Bronchial smooth muscle cell (primary cell): ENCODE measurements around the gene PCDHB7. TPM values are rescaled to one million over a fixed set of nuclear protein-coding genes. Genes with fewer than 3 reads are reported as not detected.

ENCODE experiments used
- total RNA-seq: library from RNA; depleted of rRNA; stranded (reverse); fragments of >200 nt; gene quantifications from 2 replicates; pipeline ENCODE4 v1.2.1, GENCODE V29; 2014

Gene PCDHB7
- total RNA-seq = 0.32 and 0.60 TPM in 2 replicates

GRCh38 chr5:141172381-141173204 is at the start of gene PCDHB7:
TSS of gene PCDHB7 (plus strand) at chr5:141172644. CDS start at chr5:141172836, 192 bp downstream.

GRCh38 chr5:141135030-141135717 is 37.3 kb upstream of the PCDHB7 start, which contains the start of gene PCDHB5:
TSS of gene PCDHB5 (plus strand) at chr5:141135206. CDS start at chr5:141135435, 229 bp downstream.

GRCh38 chr5:141149812-141150211 is 22.6 kb upstream of the PCDHB7 start, which contains the start of gene PCDHB6:
TSS of gene PCDHB6 (plus strand) at chr5:141150057. CDS start at chr5:141150258, 201 bp downstream.

GRCh38 chr5:141177577-141178191 is 5.2 kb downstream of the PCDHB7 start, which contains the start of gene PCDHB8:
TSS of gene PCDHB8 (plus strand) at chr5:141177790. CDS start at chr5:141178035, 245 bp downstream.

GRCh38 chr5:141182248-141182647 is 9.8 kb downstream of the PCDHB7 start, which contains the start of gene PCDHB16:
TSS of gene PCDHB16 (plus strand) at chr5:141182387. CDS start at chr5:141182560, 173 bp downstream.

GRCh38 chr5:141186897-141187512 is 14.6 kb downstream of the PCDHB7 start, which contains the start of gene PCDHB9:
TSS of gene PCDHB9 (plus strand) at chr5:141187161. CDS start at chr5:141187319, 158 bp downstream.

GRCh38 chr5:141192110-141192725 is 19.8 kb downstream of the PCDHB7 start, which contains the start of gene PCDHB10:
TSS of gene PCDHB10 (plus strand) at chr5:141192353. CDS start at chr5:141192553, 200 bp downstream.

GRCh38 chr5:141199359-141200235 is 27.2 kb downstream of the PCDHB7 start, which contains the start of gene PCDHB11:
TSS of gene PCDHB11 (plus strand) at chr5:141199627. CDS start at chr5:141199775, 148 bp downstream.

GRCh38 chr5:141208478-141208877 is 36.0 kb downstream of the PCDHB7 start, which contains the start of gene PCDHB12:
TSS of gene PCDHB12 (plus strand) at chr5:141208719. CDS start at chr5:141208908, 189 bp downstream.

GRCh38 chr5:141213656-141214339 is 41.4 kb downstream of the PCDHB7 start, which contains the start of gene PCDHB13:
TSS of gene PCDHB13 (plus strand) at chr5:141213919. CDS start at chr5:141214124, 205 bp downstream.

GRCh38 chr5:141223112-141223783 is 50.8 kb downstream of the PCDHB7 start, which contains the start of gene PCDHB14:
TSS of gene PCDHB14 (plus strand) at chr5:141223343. CDS start at chr5:141223506, 163 bp downstream.

Other genes starting within 250 kb of the PCDHB7 start
- gene PCDHAC1, start 246.3 kb upstream of the PCDHB7 start, total RNA-seq = under 0.01 and 0.09 TPM in 2 replicates
- gene PCDHAC2, start 206.2 kb upstream of the PCDHB7 start, total RNA-seq = under 0.01 and 0.09 TPM in 2 replicates
- not detected in 2 replicates for gene PCDHB1, start 121.3 kb upstream of the PCDHB7 start, total RNA-seq
- gene PCDHB2, start 78.0 kb upstream of the PCDHB7 start, total RNA-seq = 1.3 and 8.4 TPM in 2 replicates
- 0.16 and 0.52 TPM in 2 replicates for gene PCDHB3, start 72.2 kb upstream of the PCDHB7 start, total RNA-seq
- gene PCDHB4, start 50.8 kb upstream of the PCDHB7 start, total RNA-seq = 0.94 TPM in 1 of 2 replicates, not detected in the other
- 0.32 and 3.3 TPM in 2 replicates for gene PCDHB5, start 37.4 kb upstream of the PCDHB7 start, total RNA-seq
- 0.16 and 0.17 TPM in 2 replicates for gene PCDHB6, start 22.6 kb upstream of the PCDHB7 start, total RNA-seq
- gene PCDHB8, start 5.1 kb downstream of the PCDHB7 start, total RNA-seq = 0.32 and 0.69 TPM in 2 replicates
- 0.16 and 2.1 TPM in 2 replicates for gene PCDHB16, start 9.7 kb downstream of the PCDHB7 start, total RNA-seq
- gene PCDHB9, start 14.5 kb downstream of the PCDHB7 start, total RNA-seq = 0.16 and 0.69 TPM in 2 replicates
- 0.47 and 1.4 TPM in 2 replicates for gene PCDHB10, start 19.7 kb downstream of the PCDHB7 start, total RNA-seq
- gene PCDHB11, start 27.0 kb downstream of the PCDHB7 start, total RNA-seq = 0.16 and 0.69 TPM in 2 replicates
- gene PCDHB12, start 36.1 kb downstream of the PCDHB7 start, total RNA-seq = 0.16 and 0.86 TPM in 2 replicates
- 0.32 and 0.94 TPM in 2 replicates for gene PCDHB13, start 41.3 kb downstream of the PCDHB7 start, total RNA-seq
- gene PCDHB14, start 50.7 kb downstream of the PCDHB7 start, total RNA-seq = 0.63 and 2.6 TPM in 2 replicates
- 0.32 and 0.60 TPM in 2 replicates for gene PCDHB15, start 72.8 kb downstream of the PCDHB7 start, total RNA-seq
- gene SLC25A2, start 131.4 kb downstream of the PCDHB7 start, total RNA-seq = 0.32 TPM in 1 of 2 replicates, not detected in the other
- gene TAF7, start 148.1 kb downstream of the PCDHB7 start, total RNA-seq = 67.1 and 89.5 TPM in 2 replicates
- gene PCDHGA1, start 157.9 kb downstream of the PCDHB7 start, total RNA-seq = 1.3 and 1.9 TPM in 2 replicates
- 2.3 and 4.9 TPM in 2 replicates for gene PCDHGA2, start 166.1 kb downstream of the PCDHB7 start, total RNA-seq
- 1.0 and 1.9 TPM in 2 replicates for gene PCDHGA3, start 171.2 kb downstream of the PCDHB7 start, total RNA-seq
- 1.5 and 3.8 TPM in 2 replicates for gene PCDHGB1, start 177.5 kb downstream of the PCDHB7 start, total RNA-seq
- gene PCDHGA4, start 182.4 kb downstream of the PCDHB7 start, total RNA-seq = 1.1 and 4.7 TPM in 2 replicates
- gene PCDHGB2, start 187.3 kb downstream of the PCDHB7 start, total RNA-seq = 3.0 and 4.1 TPM in 2 replicates
- 1.6 and 2.0 TPM in 2 replicates for gene PCDHGA5, start 191.5 kb downstream of the PCDHB7 start, total RNA-seq
- gene PCDHGB3, start 197.6 kb downstream of the PCDHB7 start, total RNA-seq = 5.1 and 5.4 TPM in 2 replicates
- gene PCDHGA6, start 201.2 kb downstream of the PCDHB7 start, total RNA-seq = 2.4 and 3.9 TPM in 2 replicates
- 5.7 and 11.5 TPM in 2 replicates for gene PCDHGA7, start 210.1 kb downstream of the PCDHB7 start, total RNA-seq
- 26.7 and 34.0 TPM in 2 replicates for gene PCDHGB4, start 215.1 kb downstream of the PCDHB7 start, total RNA-seq
- 3.5 and 4.4 TPM in 2 replicates for gene PCDHGA8, start 220.0 kb downstream of the PCDHB7 start, total RNA-seq
- 33.0 and 33.1 TPM in 2 replicates for gene PCDHGB5, start 225.3 kb downstream of the PCDHB7 start, total RNA-seq
- gene PCDHGA9, start 230.1 kb downstream of the PCDHB7 start, total RNA-seq = 2.9 and 3.8 TPM in 2 replicates
- 3.0 and 3.7 TPM in 2 replicates for gene PCDHGB6, start 235.4 kb downstream of the PCDHB7 start, total RNA-seq
- 2.3 and 7.1 TPM in 2 replicates for gene PCDHGA10, start 240.3 kb downstream of the PCDHB7 start, total RNA-seq
- 5.2 and 9.9 TPM in 2 replicates for gene PCDHGB7, start 245.0 kb downstream of the PCDHB7 start, total RNA-seq
- gene PCDHGA11, start 248.4 kb downstream of the PCDHB7 start, total RNA-seq = 7.0 and 12.0 TPM in 2 replicates